GM12872 (cell line): ENCODE results near the gene GUCY2C.

Source experiments
- TF ChIP-seq, protein P1 (sequence below): IDR thresholded peaks from 3 replicates; pipeline ENCODE4 v1.5.1; 2011; ENCODE audit warnings: low read depth, mild to moderate bottlenecking, low read length, moderate library complexity; ENCODE audit not compliant: insufficient read depth

GUCY2C gene

DNA sequence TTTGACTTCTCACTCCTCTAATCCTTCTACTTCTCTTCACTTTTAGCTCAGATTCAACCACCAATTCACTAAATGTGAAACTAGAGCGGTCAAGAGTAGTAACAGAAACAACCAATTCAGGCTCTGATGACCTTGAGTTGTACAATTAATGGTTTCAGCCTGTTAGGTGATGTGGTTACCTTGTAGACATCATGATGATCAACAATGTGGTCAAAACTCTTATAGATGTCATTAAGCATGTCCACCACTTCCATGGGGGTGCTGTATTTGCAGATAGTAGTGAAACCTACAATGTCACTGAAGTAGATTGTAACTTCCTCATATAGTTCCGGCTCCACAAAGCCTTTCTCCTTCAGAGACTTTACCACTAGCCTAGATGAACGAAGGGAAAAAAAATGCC, 74.6 kb downstream of the GUCY2C start:
- TF ChIP-seq, protein P1, sequence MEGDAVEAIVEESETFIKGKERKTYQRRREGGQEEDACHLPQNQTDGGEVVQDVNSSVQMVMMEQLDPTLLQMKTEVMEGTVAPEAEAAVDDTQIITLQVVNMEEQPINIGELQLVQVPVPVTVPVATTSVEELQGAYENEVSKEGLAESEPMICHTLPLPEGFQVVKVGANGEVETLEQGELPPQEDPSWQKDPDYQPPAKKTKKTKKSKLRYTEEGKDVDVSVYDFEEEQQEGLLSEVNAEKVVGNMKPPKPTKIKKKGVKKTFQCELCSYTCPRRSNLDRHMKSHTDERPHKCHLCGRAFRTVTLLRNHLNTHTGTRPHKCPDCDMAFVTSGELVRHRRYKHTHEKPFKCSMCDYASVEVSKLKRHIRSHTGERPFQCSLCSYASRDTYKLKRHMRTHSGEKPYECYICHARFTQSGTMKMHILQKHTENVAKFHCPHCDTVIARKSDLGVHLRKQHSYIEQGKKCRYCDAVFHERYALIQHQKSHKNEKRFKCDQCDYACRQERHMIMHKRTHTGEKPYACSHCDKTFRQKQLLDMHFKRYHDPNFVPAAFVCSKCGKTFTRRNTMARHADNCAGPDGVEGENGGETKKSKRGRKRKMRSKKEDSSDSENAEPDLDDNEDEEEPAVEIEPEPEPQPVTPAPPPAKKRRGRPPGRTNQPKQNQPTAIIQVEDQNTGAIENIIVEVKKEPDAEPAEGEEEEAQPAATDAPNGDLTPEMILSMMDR: no peak

DNA sequence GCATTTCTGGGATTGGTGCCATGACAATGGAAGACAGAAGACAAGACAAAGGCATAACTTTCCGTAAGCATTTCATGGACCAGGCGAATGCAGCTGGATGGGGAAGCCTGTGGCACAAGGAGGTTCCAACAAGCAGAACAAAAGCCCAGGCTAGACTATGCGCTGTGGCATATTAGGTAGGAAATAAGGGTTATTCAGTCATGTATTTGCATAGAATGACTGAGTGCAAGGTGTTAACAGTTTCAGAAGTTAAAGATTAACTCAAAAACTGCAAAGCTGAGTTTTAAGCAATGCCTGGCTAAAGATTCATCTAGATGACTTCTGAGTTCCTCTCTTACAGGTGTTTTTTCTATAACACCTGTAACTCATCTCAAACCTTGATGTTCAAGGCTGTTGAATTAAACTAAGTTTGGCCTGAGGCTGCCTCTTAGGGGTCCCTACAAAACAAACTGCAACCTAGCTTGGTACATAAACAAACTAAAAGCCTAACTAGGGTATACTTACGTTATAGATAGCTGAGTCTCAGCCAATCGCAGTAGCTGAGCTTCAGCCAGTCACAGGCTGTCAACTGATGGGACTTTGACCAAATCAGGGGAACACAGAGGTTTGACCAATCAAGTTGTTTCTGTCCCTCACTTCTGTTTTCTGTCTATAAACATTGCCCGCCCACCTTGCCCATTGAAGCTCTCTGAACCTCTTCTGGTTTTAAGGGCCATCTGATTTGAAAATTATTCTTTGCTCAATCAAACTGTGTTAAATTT, 76.5 kb downstream of the GUCY2C start:
- TF ChIP-seq, protein P1: no peak

DNA sequence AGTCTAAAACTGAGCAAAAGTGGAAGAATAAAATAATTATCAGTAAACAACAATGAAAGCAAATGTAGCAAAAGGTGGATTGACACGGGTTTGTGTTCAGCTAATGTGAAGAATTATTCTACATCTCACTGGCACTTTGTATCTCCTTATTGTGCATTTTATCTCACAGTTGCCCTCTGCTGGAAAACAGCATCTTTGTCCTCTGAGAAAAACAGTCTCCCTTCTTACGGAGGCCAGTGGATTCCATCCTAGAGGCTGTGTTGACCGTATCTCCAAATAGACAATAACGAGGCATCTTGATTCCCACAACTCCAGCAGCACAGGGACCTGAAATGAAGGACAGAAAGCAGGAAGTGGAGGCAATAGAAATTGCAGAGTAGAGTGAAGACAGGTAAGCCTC, 77.4 kb downstream of the GUCY2C start:
- TF ChIP-seq, protein P1: peak; percentile 39; the same call in 2 of the 3 replicates

DNA sequence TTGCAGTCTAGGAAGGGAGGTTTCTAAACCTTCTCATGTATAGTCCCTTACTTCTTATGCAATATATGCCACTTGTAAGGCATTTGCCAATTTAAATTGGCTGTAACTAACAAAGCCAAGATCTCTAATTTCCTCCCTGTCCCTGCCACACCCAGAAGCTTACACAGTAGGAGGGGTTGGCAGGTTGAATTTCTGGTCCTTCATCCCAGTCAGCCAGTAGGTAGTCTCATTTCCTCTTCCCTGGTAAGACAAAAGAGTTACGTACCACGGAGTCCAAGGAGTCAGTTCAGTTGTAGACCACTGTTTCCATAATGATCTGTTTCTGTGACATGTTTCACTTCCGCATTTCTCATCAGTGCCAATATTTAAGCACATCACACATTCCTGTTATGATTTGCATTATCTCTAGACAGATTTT, 81.7 kb downstream of the GUCY2C start:
- TF ChIP-seq, protein P1: no peak

DNA sequence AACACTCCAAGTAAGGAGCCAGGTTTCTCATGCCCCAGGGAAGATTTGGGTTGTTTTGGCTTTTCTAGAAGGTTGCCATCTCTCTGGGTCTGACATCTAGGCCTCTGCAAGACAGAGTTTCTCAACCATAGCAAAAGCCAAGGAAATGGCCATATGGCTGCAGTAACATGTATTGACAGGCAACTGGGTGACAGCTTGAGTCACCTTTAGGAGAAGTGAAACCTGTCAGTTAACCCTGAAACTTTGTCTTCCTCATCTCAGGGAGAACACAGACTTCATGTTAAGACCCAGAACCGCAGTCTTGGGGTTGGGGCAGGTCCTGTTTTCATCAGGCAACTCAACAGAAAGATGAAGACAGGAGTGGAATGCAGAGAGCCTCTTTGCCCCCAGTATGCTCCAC, 82.7 kb downstream of the GUCY2C start:
- TF ChIP-seq, protein P1: no peak

DNA sequence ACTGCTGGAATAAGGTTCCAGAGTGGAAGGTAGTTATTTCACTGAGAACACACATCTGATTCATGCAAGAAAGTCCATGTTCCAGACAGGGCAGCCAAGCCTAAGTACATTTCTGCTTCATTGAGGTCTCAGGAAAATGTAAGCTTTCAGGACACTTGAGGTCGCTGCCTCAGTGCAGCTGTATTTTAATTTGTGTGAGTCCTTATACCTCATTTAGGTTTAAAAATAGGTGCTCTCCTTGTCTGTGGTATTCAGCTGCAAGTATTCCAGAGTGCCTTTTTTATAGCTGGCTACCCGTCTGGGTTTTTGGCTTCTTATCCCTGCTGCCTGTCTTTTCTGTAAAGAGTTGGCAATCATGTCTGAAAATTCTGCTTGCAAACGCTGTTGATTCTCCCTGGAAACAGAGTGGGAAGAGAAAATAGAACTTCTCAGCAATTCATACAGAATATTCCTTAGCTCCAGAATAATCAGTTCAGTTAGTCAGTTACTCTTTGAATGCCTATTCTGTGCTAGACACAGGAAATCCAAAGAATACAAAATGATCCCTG, 83.4 kb downstream of the GUCY2C start:
- TF ChIP-seq, protein P1: no peak

DNA sequence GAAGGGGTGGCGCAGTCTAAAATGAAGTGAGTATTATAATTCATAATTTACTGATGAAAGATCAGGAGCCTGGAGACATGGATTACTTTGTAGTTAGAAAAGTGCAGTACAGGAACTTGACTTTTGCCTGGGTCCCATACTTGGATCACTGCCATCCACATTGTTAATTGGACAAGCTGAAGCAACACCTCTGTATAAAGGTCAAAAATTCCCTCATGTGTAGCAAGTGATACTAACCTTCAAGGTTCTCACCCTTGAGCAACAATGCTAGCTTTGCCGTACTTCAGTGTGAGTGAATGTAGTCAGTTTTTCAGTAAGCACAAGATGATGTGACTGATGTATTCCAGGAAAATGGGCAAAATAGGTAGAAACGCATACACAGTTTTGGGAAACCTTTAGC, 84.1 kb downstream of the GUCY2C start:
- TF ChIP-seq, protein P1: no peak
